Measurements from ENCODE around the gene SAMHD1.

The SAMHD1 gene

GRCh38 chr20:36881331-36881730 is 70.2 kb downstream of the SAMHD1 start:
- no peak overlapping the region for H3K9ac ChIP-seq (ENCODE audit: low read length)
- no peaks in the 10 kb centered on the region for H3F3A ChIP-seq (ENCODE audit: insufficient read depth)
- H3K4me3 ChIP-seq (ENCODE audit: insufficient read depth, low read length, poor library complexity, severe bottlenecking) = no peak overlapping the region
- H4K20me1 ChIP-seq (ENCODE audit: low read depth, low read length) = no peaks in the 10 kb centered on the region
- H3K27ac ChIP-seq (ENCODE audit: low read depth, low read length) = no peak overlapping the region
- H3K27me3 ChIP-seq (ENCODE audit: low read length) = no peaks in the 10 kb centered on the region
- H3K9me3 ChIP-seq (ENCODE audit: insufficient read depth, low read length) = no peaks in the 10 kb centered on the region
- H3K79me2 ChIP-seq (ENCODE audit: insufficient read depth, low read length) = no peaks in the 10 kb centered on the region
- H2AFZ ChIP-seq (ENCODE audit: low read depth, low read length, severe bottlenecking) = no peak overlapping the region
- TF ChIP-seq EZH2phosphoT487 (conservative IDR thresholded peaks at IDR 0.05; ENCODE audit: low read length) = no peak
- TF ChIP-seq, protein P1, sequence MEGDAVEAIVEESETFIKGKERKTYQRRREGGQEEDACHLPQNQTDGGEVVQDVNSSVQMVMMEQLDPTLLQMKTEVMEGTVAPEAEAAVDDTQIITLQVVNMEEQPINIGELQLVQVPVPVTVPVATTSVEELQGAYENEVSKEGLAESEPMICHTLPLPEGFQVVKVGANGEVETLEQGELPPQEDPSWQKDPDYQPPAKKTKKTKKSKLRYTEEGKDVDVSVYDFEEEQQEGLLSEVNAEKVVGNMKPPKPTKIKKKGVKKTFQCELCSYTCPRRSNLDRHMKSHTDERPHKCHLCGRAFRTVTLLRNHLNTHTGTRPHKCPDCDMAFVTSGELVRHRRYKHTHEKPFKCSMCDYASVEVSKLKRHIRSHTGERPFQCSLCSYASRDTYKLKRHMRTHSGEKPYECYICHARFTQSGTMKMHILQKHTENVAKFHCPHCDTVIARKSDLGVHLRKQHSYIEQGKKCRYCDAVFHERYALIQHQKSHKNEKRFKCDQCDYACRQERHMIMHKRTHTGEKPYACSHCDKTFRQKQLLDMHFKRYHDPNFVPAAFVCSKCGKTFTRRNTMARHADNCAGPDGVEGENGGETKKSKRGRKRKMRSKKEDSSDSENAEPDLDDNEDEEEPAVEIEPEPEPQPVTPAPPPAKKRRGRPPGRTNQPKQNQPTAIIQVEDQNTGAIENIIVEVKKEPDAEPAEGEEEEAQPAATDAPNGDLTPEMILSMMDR (IDR thresholded peaks at IDR 0.05; ENCODE audit: insufficient read depth, low read length, poor library complexity, severe bottlenecking) = no peak
- no peak overlapping the region for H3K4me2 ChIP-seq (ENCODE audit: low read depth, low read length, poor library complexity, severe bottlenecking)
- H3K9me2 ChIP-seq (replicated peaks; ENCODE audit: insufficient read depth, low read length) = no peaks in the 10 kb centered on the region
- no peaks in the 10 kb centered on the region for H3K36me3 ChIP-seq (ENCODE audit: low read length)

DNA sequence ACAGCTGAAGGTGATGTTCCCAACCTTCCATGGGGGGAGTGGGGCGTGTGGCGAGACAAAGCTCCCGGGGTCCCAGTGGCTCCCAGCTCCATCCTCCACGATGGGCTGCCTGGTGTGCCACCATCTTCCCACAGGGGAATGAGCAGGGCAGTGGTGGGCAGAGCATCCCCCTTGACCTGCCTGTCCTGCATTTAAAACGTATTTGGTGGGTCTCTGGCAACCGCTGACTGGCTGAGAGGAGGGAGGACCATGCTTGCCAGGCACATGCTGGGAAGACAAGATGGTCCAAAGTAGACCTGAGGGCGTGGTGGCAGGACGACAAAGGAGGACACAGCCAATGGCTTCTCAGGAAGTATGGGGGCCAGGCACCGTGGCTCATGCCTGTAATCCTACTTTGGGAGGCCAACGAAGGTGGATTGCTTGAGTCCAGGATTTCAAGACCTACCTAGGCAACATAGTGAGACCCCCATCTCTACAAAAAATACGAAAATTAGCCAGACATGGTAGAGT is 70.7 kb downstream of the SAMHD1 start:
- H3K27ac ChIP-seq (ENCODE audit: low read depth, low read length) = no peak overlapping the region
- H4K20me1 ChIP-seq (ENCODE audit: low read depth, low read length) = no peaks in the 10 kb centered on the region

DNA sequence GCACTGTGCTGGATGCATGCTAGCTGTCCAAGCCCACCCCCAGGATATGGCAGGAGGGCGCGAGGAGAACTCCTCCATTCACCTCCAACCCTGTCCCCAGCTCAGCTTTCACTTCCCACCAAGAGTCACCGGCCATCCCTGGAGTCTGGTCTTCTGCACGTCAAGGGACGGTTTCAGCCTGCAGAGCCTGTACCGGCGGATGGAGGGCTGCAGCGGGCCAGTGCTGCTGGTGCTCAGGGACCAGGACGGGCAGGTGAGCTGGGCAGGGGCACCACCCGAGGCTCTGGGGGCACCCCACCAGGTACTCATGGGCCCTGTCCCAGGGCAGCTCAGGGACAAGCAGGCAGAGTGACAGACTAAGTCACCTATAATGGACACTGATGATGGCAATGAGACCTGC is 72.6 kb downstream of the SAMHD1 start:
- H3K27me3 ChIP-seq (ENCODE audit: low read length) = no peaks in the 10 kb centered on the region
- H3K4me3 ChIP-seq (ENCODE audit: insufficient read depth, low read length, poor library complexity, severe bottlenecking) = no peak overlapping the region
- no peak overlapping the region for H3K27ac ChIP-seq (ENCODE audit: low read depth, low read length)
- no peaks in the 10 kb centered on the region for H3K9me2 ChIP-seq (replicated peaks; ENCODE audit: insufficient read depth, low read length)
- H3K36me3 ChIP-seq (ENCODE audit: low read length) = no peaks in the 10 kb centered on the region
- no peak overlapping the region for H3K9ac ChIP-seq (ENCODE audit: low read length)
- H3K4me2 ChIP-seq (ENCODE audit: low read depth, low read length, poor library complexity, severe bottlenecking) = no peak overlapping the region
- H4K20me1 ChIP-seq (ENCODE audit: low read depth, low read length) = no peaks in the 10 kb centered on the region
- no peaks in the 10 kb centered on the region for H3F3A ChIP-seq (ENCODE audit: insufficient read depth)
- H2AFZ ChIP-seq (ENCODE audit: low read depth, low read length, severe bottlenecking) = no peak overlapping the region
- TF ChIP-seq, protein P1 (IDR thresholded peaks at IDR 0.05; ENCODE audit: insufficient read depth, low read length, poor library complexity, severe bottlenecking) = no peak
- TF ChIP-seq EZH2phosphoT487 (conservative IDR thresholded peaks at IDR 0.05; ENCODE audit: low read length) = no peak
- no peaks in the 10 kb centered on the region for H3K79me2 ChIP-seq (ENCODE audit: insufficient read depth, low read length)
- no peaks in the 10 kb centered on the region for H3K9me3 ChIP-seq (ENCODE audit: insufficient read depth, low read length)

More for the DNA sequence above, 70.7 kb downstream of the SAMHD1 start:
- TF ChIP-seq, protein P1 (IDR thresholded peaks at IDR 0.05; ENCODE audit: insufficient read depth, low read length, poor library complexity, severe bottlenecking) = no peak
- TF ChIP-seq EZH2phosphoT487 (conservative IDR thresholded peaks at IDR 0.05; ENCODE audit: low read length) = no peak
- H3F3A ChIP-seq (ENCODE audit: insufficient read depth) = no peaks in the 10 kb centered on the region
- H3K27me3 ChIP-seq (ENCODE audit: low read length) = no peaks in the 10 kb centered on the region
- no peaks in the 10 kb centered on the region for H3K9me2 ChIP-seq (replicated peaks; ENCODE audit: insufficient read depth, low read length)
- no peaks in the 10 kb centered on the region for H3K36me3 ChIP-seq (ENCODE audit: low read length)
- no peaks in the 10 kb centered on the region for H3K9me3 ChIP-seq (ENCODE audit: insufficient read depth, low read length)
- no peaks in the 10 kb centered on the region for H3K79me2 ChIP-seq (ENCODE audit: insufficient read depth, low read length)
- no peak overlapping the region for H3K4me2 ChIP-seq (ENCODE audit: low read depth, low read length, poor library complexity, severe bottlenecking)
- no peak overlapping the region for H3K9ac ChIP-seq (ENCODE audit: low read length)
- no peak overlapping the region for H2AFZ ChIP-seq (ENCODE audit: low read depth, low read length, severe bottlenecking)
- no peak overlapping the region for H3K4me3 ChIP-seq (ENCODE audit: insufficient read depth, low read length, poor library complexity, severe bottlenecking)

All from SU-DHL-6 (cell line).